Effector CD4-positive, alpha-beta T cell (primary cell): ENCODE results near the gene SOX10.
"Not testable (repeated sequence)": the region's sequence is repeated elsewhere in the genome, so short reads cannot be mapped to it uniquely, and the experiment has no call there.

Experiments used
- DNase-seq: peaks from one replicate; pipeline ENCODE4 v3.0.0-alpha.2; 2020

Gene SOX10

GRCh38 chr22:37985751-37986281 is 1.5 kb upstream of the SOX10 start:
- no peak for DNase-seq

GRCh38 chr22:37985050-37985585 is 763 bp upstream of the SOX10 start:
- no peak for DNase-seq

- no peak for DNase-seq
Observed at GRCh38 chr22:37982938-37983859, 1.2 kb downstream of the SOX10 start.

GRCh38 chr22:37982151-37982785 is 2.1 kb downstream of the SOX10 start:
- no peak for DNase-seq

GRCh38 chr22:37981282-37982011 is 2.9 kb downstream of the SOX10 start:
- DNase-seq: no peak

GRCh38 chr22:37979782-37980181 is 4.6 kb downstream of the SOX10 start:
- no peak for DNase-seq

- no peak for DNase-seq
Observed at GRCh38 chr22:37976547-37976946, 7.8 kb downstream of the SOX10 start.

GRCh38 chr22:37976022-37976421 is 8.3 kb downstream of the SOX10 start:
- DNase-seq: not testable (repeated sequence)

GRCh38 chr22:37975153-37975552 is 9.2 kb downstream of the SOX10 start:
- DNase-seq: no peak

GRCh38 chr22:37973271-37974170 is 10.8 kb downstream of the SOX10 start:
- no peak for DNase-seq

GRCh38 chr22:37972527-37972926 is 11.8 kb downstream of the SOX10 start:
- DNase-seq: no peak

GRCh38 chr22:37971475-37972434 is 12.6 kb downstream of the SOX10 start:
- no peak for DNase-seq

- DNase-seq: no peak
Observed at GRCh38 chr22:37970864-37971263, 13.5 kb downstream of the SOX10 start.

- DNase-seq: no peak
Observed at GRCh38 chr22:37968452-37969251, 15.7 kb downstream of the SOX10 start.

GRCh38 chr22:37967637-37968451 is 16.5 kb downstream of the SOX10 start:
- DNase-seq: no peak

GRCh38 chr22:37967147-37967546 is 17.2 kb downstream of the SOX10 start:
- DNase-seq: no peak

GRCh38 chr22:37965940-37966664 is 18.3 kb downstream of the SOX10 start:
- no peak for DNase-seq

GRCh38 chr22:37961062-37961461 is 23.3 kb downstream of the SOX10 start:
- no peak for DNase-seq
